ENCODE data around the gene RYR2.

The RYR2 gene

GRCh38 chr1:237681210-237681609, 639.2 kb downstream of the RYR2 start:
- H3K27me3 ChIP-seq (ENCODE audit: insufficient read depth, low read length): no peaks in the 10 kb centered on the region
- H4K8ac ChIP-seq (ENCODE audit: low read depth, low read length): no peak overlapping the region
- H4K12ac ChIP-seq (ENCODE audit: low read depth, low read length): no peak overlapping the region
- H3K23ac ChIP-seq (ENCODE audit: low read length): no peak overlapping the region
- no peaks in the 10 kb centered on the region for H3K36me3 ChIP-seq (ENCODE audit: control insufficient read depth in 1 of 2, insufficient read depth in 2 of 2, low read length in 2 of 2)
- no peak overlapping the region for H3K14ac ChIP-seq (ENCODE audit: low read length)
- peak; percentile 88 to 90 for DNase-seq
- H2BK120ac ChIP-seq (ENCODE audit: insufficient read depth, low read length, poor library complexity): no peak overlapping the region
- H3K4me2 ChIP-seq (ENCODE audit: low read length): no peak overlapping the region
- H3K18ac ChIP-seq (ENCODE audit: low read length): no peak overlapping the region
- peaks cover 2 to 7% of the 10 kb centered on the region in 2 experiments for H3K4me1 ChIP-seq (ENCODE audit: control insufficient read depth in 1 of 2, insufficient read depth in 2 of 2, low read length in 2 of 2)
- H3K4ac ChIP-seq (ENCODE audit: low read depth, low read length): no peak overlapping the region
- H4K91ac ChIP-seq (ENCODE audit: low read depth, low read length): no peak overlapping the region
- H3K9ac ChIP-seq (ENCODE audit: low read length): no peak overlapping the region
- no peaks in the 10 kb centered on the region for H3K9me3 ChIP-seq (ENCODE audit: insufficient read depth, low read depth, low read length)
- H3K79me2 ChIP-seq (ENCODE audit: control insufficient read depth, insufficient read depth, low read length, poor library complexity): no peaks in the 10 kb centered on the region
- no peak overlapping the region for H2BK5ac ChIP-seq (ENCODE audit: low read depth, low read length, poor library complexity)
- no peak overlapping the region for H2BK12ac ChIP-seq (ENCODE audit: low read length)
- no peak overlapping the region for H3K27ac ChIP-seq (ENCODE audit: low read depth, low read length)
- peaks cover 2% of the 10 kb centered on the region for H3K79me1 ChIP-seq (ENCODE audit: low read length)
- H3K4me3 ChIP-seq (ENCODE audit: low read depth, low read length): no peak overlapping the region
- H2AFZ ChIP-seq (ENCODE audit: insufficient read depth, low read length, poor library complexity): no peak overlapping the region
- no peak overlapping the region for H2AK5ac ChIP-seq (ENCODE audit: low read length)
- WGBS (ENCODE audit: extremely low coverage, insufficient coverage, insufficient read length): no CpG with 5 or more reads among the region's 6 CpGs

GRCh38 chr1:237684236-237684635, 642.3 kb downstream of the RYR2 start:
- H3K4me3 ChIP-seq (ENCODE audit: low read depth, low read length): no peak overlapping the region
- H3K4ac ChIP-seq (ENCODE audit: low read depth, low read length): no peak overlapping the region
- no peak overlapping the region for H3K14ac ChIP-seq (ENCODE audit: low read length)
- H2BK12ac ChIP-seq (ENCODE audit: low read length): no peak overlapping the region
- H3K79me1 ChIP-seq (ENCODE audit: low read length): peaks cover 2% of the 10 kb centered on the region
- H3K4me1 ChIP-seq (ENCODE audit: control insufficient read depth in 1 of 2, insufficient read depth in 2 of 2, low read length in 2 of 2): peaks cover 2 to 7% of the 10 kb centered on the region in 2 experiments
- H3K27ac ChIP-seq (ENCODE audit: low read depth, low read length): no peak overlapping the region
- no peak overlapping the region for H3K23ac ChIP-seq (ENCODE audit: low read length)
- H2BK5ac ChIP-seq (ENCODE audit: low read depth, low read length, poor library complexity): no peak overlapping the region
- WGBS (ENCODE audit: extremely low coverage, insufficient coverage, insufficient read length): no CpG with 5 or more reads among the region's 6 CpGs
- no peak overlapping the region for H4K12ac ChIP-seq (ENCODE audit: low read depth, low read length)
- H2BK120ac ChIP-seq (ENCODE audit: insufficient read depth, low read length, poor library complexity): no peak overlapping the region
- H4K91ac ChIP-seq (ENCODE audit: low read depth, low read length): no peak overlapping the region
- H3K36me3 ChIP-seq (ENCODE audit: control insufficient read depth in 1 of 2, insufficient read depth in 2 of 2, low read length in 2 of 2): no peaks in the 10 kb centered on the region
- H3K18ac ChIP-seq (ENCODE audit: low read length): no peak overlapping the region
- no peaks in the 10 kb centered on the region for H3K79me2 ChIP-seq (ENCODE audit: control insufficient read depth, insufficient read depth, low read length, poor library complexity)
- H4K8ac ChIP-seq (ENCODE audit: low read depth, low read length): no peak overlapping the region
- H2AFZ ChIP-seq (ENCODE audit: insufficient read depth, low read length, poor library complexity): no peak overlapping the region
- H3K9me3 ChIP-seq (ENCODE audit: insufficient read depth, low read depth, low read length): no peaks in the 10 kb centered on the region
- DNase-seq: peak in 1 of 2 donors; percentile 10
- no peak overlapping the region for H3K9ac ChIP-seq (ENCODE audit: low read length)
- no peak overlapping the region for H3K4me2 ChIP-seq (ENCODE audit: low read length)
- H3K27me3 ChIP-seq (ENCODE audit: insufficient read depth, low read length): no peaks in the 10 kb centered on the region
- no peak overlapping the region for H2AK5ac ChIP-seq (ENCODE audit: low read length)

- no peak overlapping the region for H2AFZ ChIP-seq (ENCODE audit: insufficient read depth, low read length, poor library complexity)
- WGBS (ENCODE audit: extremely low coverage, insufficient coverage, insufficient read length): no CpG with 5 or more reads among the region's 1 CpG
- no peak overlapping the region for H2BK12ac ChIP-seq (ENCODE audit: low read length)
- no peak overlapping the region for H2BK5ac ChIP-seq (ENCODE audit: low read depth, low read length, poor library complexity)
- peaks cover 2 to 4% of the 10 kb centered on the region in 2 experiments for H3K4me1 ChIP-seq (ENCODE audit: control insufficient read depth in 1 of 2, insufficient read depth in 2 of 2, low read length in 2 of 2)
- no peaks in the 10 kb centered on the region for H3K36me3 ChIP-seq (ENCODE audit: control insufficient read depth in 1 of 2, insufficient read depth in 2 of 2, low read length in 2 of 2)
- H2AK5ac ChIP-seq (ENCODE audit: low read length): no peak overlapping the region
- no peaks in the 10 kb centered on the region for H3K27me3 ChIP-seq (ENCODE audit: insufficient read depth, low read length)
- H3K4ac ChIP-seq (ENCODE audit: low read depth, low read length): no peak overlapping the region
- H3K4me3 ChIP-seq (ENCODE audit: low read depth, low read length): no peak overlapping the region
- no peak overlapping the region for H3K4me2 ChIP-seq (ENCODE audit: low read length)
- H3K14ac ChIP-seq (ENCODE audit: low read length): no peak overlapping the region
- no peak overlapping the region for H4K91ac ChIP-seq (ENCODE audit: low read depth, low read length)
- no peak overlapping the region for H4K8ac ChIP-seq (ENCODE audit: low read depth, low read length)
- H3K18ac ChIP-seq (ENCODE audit: low read length): no peak overlapping the region
- H3K27ac ChIP-seq (ENCODE audit: low read depth, low read length): no peak overlapping the region
- no peak overlapping the region for H2BK120ac ChIP-seq (ENCODE audit: insufficient read depth, low read length, poor library complexity)
- H3K23ac ChIP-seq (ENCODE audit: low read length): no peak overlapping the region
- H4K12ac ChIP-seq (ENCODE audit: low read depth, low read length): no peak overlapping the region
- H3K9ac ChIP-seq (ENCODE audit: low read length): no peak overlapping the region
- no peaks in the 10 kb centered on the region for H3K9me3 ChIP-seq (ENCODE audit: insufficient read depth, low read depth, low read length)
- no peaks in the 10 kb centered on the region for H3K79me2 ChIP-seq (ENCODE audit: control insufficient read depth, insufficient read depth, low read length, poor library complexity)
- H3K79me1 ChIP-seq (ENCODE audit: low read length): peaks cover 2% of the 10 kb centered on the region
- no peak for DNase-seq
These were observed 643.6 kb downstream of the RYR2 start for GRCh38 chr1:237685551-237685950.

- Histone ChIP-seq H4K12ac (ENCODE audit: low read depth, low read length) (no peak overlapping the region), H3K36me3 (ENCODE audit: control insufficient read depth in 1 of 2, insufficient read depth in 2 of 2, low read length in 2 of 2) (no peaks in the 10 kb centered on the region), H2BK120ac (ENCODE audit: insufficient read depth, low read length, poor library complexity) (no peak overlapping the region), H3K4me3 (ENCODE audit: low read depth, low read length) (no peak overlapping the region), H2AFZ (ENCODE audit: insufficient read depth, low read length, poor library complexity) (no peak overlapping the region), H3K4me1 (ENCODE audit: control insufficient read depth in 1 of 2, insufficient read depth in 2 of 2, low read length in 2 of 2) (no peaks in the 10 kb centered on the region), H3K9ac (ENCODE audit: low read length) (no peak overlapping the region), H3K4me2 (ENCODE audit: low read length) (no peak overlapping the region), H3K4ac (ENCODE audit: low read depth, low read length) (no peak overlapping the region), H2BK12ac (ENCODE audit: low read length) (no peak overlapping the region), H3K18ac (ENCODE audit: low read length) (no peak overlapping the region), H4K91ac (ENCODE audit: low read depth, low read length) (no peak overlapping the region), H4K8ac (ENCODE audit: low read depth, low read length) (no peak overlapping the region), H3K9me3 (ENCODE audit: insufficient read depth, low read depth, low read length) (no peaks in the 10 kb centered on the region), H3K27me3 (ENCODE audit: insufficient read depth, low read length) (no peaks in the 10 kb centered on the region), H3K23ac (ENCODE audit: low read length) (no peak overlapping the region), H2BK5ac (ENCODE audit: low read depth, low read length, poor library complexity) (no peak overlapping the region), H3K27ac (ENCODE audit: low read depth, low read length) (no peak overlapping the region), H3K79me2 (ENCODE audit: control insufficient read depth, insufficient read depth, low read length, poor library complexity) (no peaks in the 10 kb centered on the region), H3K79me1 (ENCODE audit: low read length) (no peaks in the 10 kb centered on the region), H2AK5ac (ENCODE audit: low read length) (no peak overlapping the region), H3K14ac (ENCODE audit: low read length) (no peak overlapping the region)
- DNase-seq: no peak
- no CpG with 5 or more reads among the region's 5 CpGs for WGBS (ENCODE audit: extremely low coverage, insufficient coverage, insufficient read length)
These were observed 645.8 kb downstream of the RYR2 start for GRCh38 chr1:237687804-237688203.
